SK-N-SH (cell line): ENCODE measurements around the gene ST7.

Experiments
- EP300 ChIP-seq, 2 experiments: IDR thresholded peaks; 2 replicates each; pipeline versions ENCODE4 v1.4.0 to v1.6.1; 2012; ENCODE audit warnings: borderline replicate concordance in 1 of 2, low read depth in 1 of 2, low read length in 1 of 2
- SMC3 ChIP-seq: IDR thresholded peaks from 2 replicates; pipeline ENCODE4 v1.6.1; 2012; ENCODE audit warnings: low read depth, low read length, improper control_type of control experiment
- TF ChIP-seq, protein P1 (sequence below): fragments of 200-600 bp; sonication (generic); IDR thresholded peaks from 2 replicates; pipeline ENCODE4 v1.6.1; 2017; ENCODE audit warnings: antibody characterized with exemption, mild to moderate bottlenecking, moderate library complexity

GRCh38 chr7:117021366-117021765 is 68.1 kb downstream of the ST7 start:
- TF ChIP-seq EP300 (IDR thresholded peaks at IDR 0.05; ENCODE audit: borderline replicate concordance in 1 of 2, low read depth in 1 of 2, low read length in 1 of 2), result no peak
- no peak for TF ChIP-seq SMC3
- TF ChIP-seq, protein P1, sequence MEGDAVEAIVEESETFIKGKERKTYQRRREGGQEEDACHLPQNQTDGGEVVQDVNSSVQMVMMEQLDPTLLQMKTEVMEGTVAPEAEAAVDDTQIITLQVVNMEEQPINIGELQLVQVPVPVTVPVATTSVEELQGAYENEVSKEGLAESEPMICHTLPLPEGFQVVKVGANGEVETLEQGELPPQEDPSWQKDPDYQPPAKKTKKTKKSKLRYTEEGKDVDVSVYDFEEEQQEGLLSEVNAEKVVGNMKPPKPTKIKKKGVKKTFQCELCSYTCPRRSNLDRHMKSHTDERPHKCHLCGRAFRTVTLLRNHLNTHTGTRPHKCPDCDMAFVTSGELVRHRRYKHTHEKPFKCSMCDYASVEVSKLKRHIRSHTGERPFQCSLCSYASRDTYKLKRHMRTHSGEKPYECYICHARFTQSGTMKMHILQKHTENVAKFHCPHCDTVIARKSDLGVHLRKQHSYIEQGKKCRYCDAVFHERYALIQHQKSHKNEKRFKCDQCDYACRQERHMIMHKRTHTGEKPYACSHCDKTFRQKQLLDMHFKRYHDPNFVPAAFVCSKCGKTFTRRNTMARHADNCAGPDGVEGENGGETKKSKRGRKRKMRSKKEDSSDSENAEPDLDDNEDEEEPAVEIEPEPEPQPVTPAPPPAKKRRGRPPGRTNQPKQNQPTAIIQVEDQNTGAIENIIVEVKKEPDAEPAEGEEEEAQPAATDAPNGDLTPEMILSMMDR, result no peak
